ENCODE measurements around the gene KCNK4.
A peak's percentile ranks its signal among the peaks of the same experiment; 100 is the strongest.

Gene KCNK4

DNA sequence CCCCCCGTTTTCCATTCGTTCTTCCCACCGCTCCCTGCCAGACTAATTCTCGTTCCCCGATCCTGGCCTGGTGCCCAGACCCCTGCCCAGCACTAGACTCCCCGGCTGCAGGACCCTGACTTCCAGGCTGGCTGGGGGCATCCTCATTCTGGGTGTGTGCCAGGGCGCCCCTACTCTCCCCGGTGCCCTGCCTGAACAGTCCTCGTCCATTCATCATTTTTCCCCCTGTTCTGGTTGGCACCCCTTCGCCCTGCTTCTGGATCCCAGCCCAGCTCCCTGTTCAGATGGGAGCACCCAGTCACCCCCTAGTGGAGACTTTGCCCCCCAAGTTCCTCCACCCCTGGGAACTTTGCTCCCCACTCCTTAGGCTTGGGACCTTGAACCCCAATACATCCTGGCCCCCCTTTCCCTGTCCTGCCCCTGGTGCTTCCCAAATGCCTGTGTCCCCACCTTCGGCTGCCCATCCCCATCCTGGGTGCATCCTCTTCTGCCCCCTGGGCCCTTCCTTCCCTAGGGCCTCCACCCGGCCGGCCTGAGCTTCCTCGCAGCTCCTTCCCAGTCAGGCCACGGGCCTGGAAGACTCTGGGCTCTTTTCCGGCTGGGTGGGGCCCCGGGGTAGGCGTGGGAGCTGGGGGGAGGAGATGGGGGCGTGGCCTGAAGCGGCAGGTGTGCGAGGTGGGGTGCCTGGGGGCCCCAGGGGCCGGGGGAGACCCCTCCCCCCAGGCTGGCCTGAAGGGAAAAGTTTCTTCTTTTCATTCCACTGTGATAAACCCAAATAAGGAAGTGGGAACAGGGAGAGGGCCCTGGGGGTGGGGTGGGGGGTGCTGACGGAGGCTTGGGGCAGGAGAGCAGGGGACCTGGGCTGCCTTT is 38.9 kb upstream of the KCNK4 start:
- TF ChIP-seq, protein P1, sequence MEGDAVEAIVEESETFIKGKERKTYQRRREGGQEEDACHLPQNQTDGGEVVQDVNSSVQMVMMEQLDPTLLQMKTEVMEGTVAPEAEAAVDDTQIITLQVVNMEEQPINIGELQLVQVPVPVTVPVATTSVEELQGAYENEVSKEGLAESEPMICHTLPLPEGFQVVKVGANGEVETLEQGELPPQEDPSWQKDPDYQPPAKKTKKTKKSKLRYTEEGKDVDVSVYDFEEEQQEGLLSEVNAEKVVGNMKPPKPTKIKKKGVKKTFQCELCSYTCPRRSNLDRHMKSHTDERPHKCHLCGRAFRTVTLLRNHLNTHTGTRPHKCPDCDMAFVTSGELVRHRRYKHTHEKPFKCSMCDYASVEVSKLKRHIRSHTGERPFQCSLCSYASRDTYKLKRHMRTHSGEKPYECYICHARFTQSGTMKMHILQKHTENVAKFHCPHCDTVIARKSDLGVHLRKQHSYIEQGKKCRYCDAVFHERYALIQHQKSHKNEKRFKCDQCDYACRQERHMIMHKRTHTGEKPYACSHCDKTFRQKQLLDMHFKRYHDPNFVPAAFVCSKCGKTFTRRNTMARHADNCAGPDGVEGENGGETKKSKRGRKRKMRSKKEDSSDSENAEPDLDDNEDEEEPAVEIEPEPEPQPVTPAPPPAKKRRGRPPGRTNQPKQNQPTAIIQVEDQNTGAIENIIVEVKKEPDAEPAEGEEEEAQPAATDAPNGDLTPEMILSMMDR (IDR thresholded peaks at IDR 0.05; ENCODE audit: insufficient read depth, low read length) = no peak
- peak; percentile 72 for TF ChIP-seq SPI1 (IDR thresholded peaks at IDR 0.05; ENCODE audit: borderline replicate concordance, low read depth)
- TF ChIP-seq REST (IDR thresholded peaks at IDR 0.05; ENCODE audit: insufficient replicate concordance, low read depth) = no peak
- no peak for TF ChIP-seq GABPA (IDR thresholded peaks at IDR 0.05; ENCODE audit: low read depth)
- no peak for TF ChIP-seq POLR2AphosphoS5 (IDR thresholded peaks at IDR 0.05; ENCODE audit: low read depth)
- peak overlapping the region; percentile 75 for H3K4me3 ChIP-seq (replicated peaks; ENCODE audit: insufficient read depth, low read length)
- H3K27ac ChIP-seq (replicated peaks) = peak overlapping the region; percentile 49
- no peaks in the 10 kb centered on the region for H3K27me3 ChIP-seq (ENCODE audit: insufficient read depth, poor library complexity, severe bottlenecking)
- DNase-seq (ENCODE audit: low read depth in 1 of 2, low spot score in 1 of 2) = no peak

GRCh38 chr11:64253043-64253442 is 38.1 kb upstream of the KCNK4 start:
- no peaks in the 10 kb centered on the region for H3K27me3 ChIP-seq (ENCODE audit: insufficient read depth, poor library complexity, severe bottlenecking)
- peak overlapping the region; percentile 75; the same call in 1 of the 2 replicates for H3K4me3 ChIP-seq (replicated peaks; ENCODE audit: insufficient read depth, low read length)
- H3K27ac ChIP-seq (replicated peaks) = no peak overlapping the region
- DNase-seq (ENCODE audit: low read depth in 1 of 2, low spot score in 1 of 2) = no peak
- no peak for TF ChIP-seq POLR2AphosphoS5 (IDR thresholded peaks at IDR 0.05; ENCODE audit: low read depth)
- no peak for TF ChIP-seq SPI1 (IDR thresholded peaks at IDR 0.05; ENCODE audit: borderline replicate concordance, low read depth)

DNA sequence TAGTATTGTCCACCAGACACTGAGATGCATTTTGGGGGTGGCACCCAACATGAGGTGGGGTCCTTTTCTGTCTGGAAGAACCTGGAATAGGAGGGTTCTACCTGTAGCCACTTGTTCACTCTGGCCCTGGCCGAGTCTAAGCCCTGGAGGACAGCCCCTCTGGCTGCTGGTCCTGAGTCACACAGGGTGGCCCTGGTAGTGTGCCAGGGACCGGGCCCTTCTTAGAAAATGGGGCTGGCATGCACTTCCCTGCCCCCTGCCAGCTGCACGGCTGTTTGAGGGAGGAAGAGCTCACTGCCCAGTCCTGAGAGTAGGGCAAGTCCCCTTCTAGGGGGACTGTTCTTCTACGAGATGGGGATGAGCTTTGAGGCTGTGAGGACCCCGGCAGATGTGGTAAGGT is 37.6 kb upstream of the KCNK4 start:
- Histone ChIP-seq H3K4me3 (replicated peaks; ENCODE audit: insufficient read depth, low read length) (no peak overlapping the region), H3K27me3 (ENCODE audit: insufficient read depth, poor library complexity, severe bottlenecking) (no peaks in the 10 kb centered on the region), H3K27ac (replicated peaks) (no peak overlapping the region)
- TF ChIP-seq POLR2AphosphoS5 (IDR thresholded peaks at IDR 0.05; ENCODE audit: low read depth) = no peak
- TF ChIP-seq SPI1 (IDR thresholded peaks at IDR 0.05; ENCODE audit: borderline replicate concordance, low read depth) = no peak
- TF ChIP-seq, protein P1 (IDR thresholded peaks at IDR 0.05; ENCODE audit: insufficient read depth, low read length) = no peak
- no peak for TF ChIP-seq GABPA (IDR thresholded peaks at IDR 0.05; ENCODE audit: low read depth)
- TF ChIP-seq REST (IDR thresholded peaks at IDR 0.05; ENCODE audit: insufficient replicate concordance, low read depth) = no peak
- no peak for DNase-seq (ENCODE audit: low read depth in 1 of 2, low spot score in 1 of 2)

DNA sequence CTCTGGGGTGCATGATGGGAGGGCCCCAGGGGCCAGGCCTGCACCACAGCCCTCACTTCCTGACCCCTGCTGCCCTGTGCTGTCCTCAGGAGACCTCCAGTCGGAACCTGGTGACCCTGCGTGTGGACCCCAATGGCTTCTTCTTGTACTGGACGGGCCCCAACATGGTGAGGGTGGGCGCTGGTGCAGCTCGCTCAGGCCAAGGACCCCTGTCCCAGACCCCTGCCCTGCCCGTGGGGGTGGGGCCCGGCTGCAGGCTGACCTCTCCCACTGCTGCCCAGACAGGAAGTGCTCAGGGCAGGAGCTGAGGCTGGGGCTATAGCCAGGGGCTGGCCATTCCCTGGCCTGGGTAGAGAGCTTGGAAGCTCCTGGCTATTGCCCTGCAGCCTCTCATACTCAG is 36.8 kb upstream of the KCNK4 start:
- Histone ChIP-seq H3K27me3 (ENCODE audit: insufficient read depth, poor library complexity, severe bottlenecking) (no peaks in the 10 kb centered on the region), H3K27ac (replicated peaks) (no peak overlapping the region), H3K4me3 (replicated peaks; ENCODE audit: insufficient read depth, low read length) (no peak overlapping the region)
- TF ChIP-seq REST (IDR thresholded peaks at IDR 0.05; ENCODE audit: insufficient replicate concordance, low read depth) = no peak
- TF ChIP-seq POLR2AphosphoS5 (IDR thresholded peaks at IDR 0.05; ENCODE audit: low read depth) = no peak
- TF ChIP-seq SPI1 (IDR thresholded peaks at IDR 0.05; ENCODE audit: borderline replicate concordance, low read depth) = no peak
- no peak for TF ChIP-seq GABPA (IDR thresholded peaks at IDR 0.05; ENCODE audit: low read depth)
- TF ChIP-seq, protein P1 (IDR thresholded peaks at IDR 0.05; ENCODE audit: insufficient read depth, low read length) = no peak
- DNase-seq (ENCODE audit: low read depth in 1 of 2, low spot score in 1 of 2) = no peak

Measured in HL-60 (cell line).